SW 1271 (cell line): ENCODE results near the gene PTPRU.

Experiments
- DNase-seq, 2 experiments: peaks; one replicate each; lab custom pipeline; 2025; lab: John Stamatoyannopoulos, UW

Gene PTPRU

GRCh38 chr1:29365906-29366670 is 129.8 kb downstream of the PTPRU start:
- DNase-seq = no peak

- no peak for DNase-seq
Measured at GRCh38 chr1:29368936-29369932, 132.9 kb downstream of the PTPRU start.

DNA sequence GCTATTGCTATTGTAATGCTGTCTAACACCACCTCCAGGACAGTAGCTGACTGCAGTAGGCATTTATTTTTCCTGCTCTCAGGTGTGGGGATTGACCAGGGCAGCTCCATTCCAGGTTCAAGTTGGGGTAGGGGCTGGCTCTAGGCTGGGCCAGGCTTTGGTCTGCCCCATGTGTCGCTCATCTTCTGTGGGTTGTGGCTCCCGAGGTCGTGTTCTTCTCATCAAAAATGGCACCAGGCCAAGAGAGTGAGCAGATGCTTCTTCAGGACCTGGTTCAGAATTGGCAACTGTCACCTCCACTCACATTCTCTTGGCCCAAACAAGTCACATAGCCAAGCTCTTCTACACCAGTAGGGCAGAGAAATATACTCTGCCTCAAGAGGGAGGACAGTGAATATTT is 133.7 kb downstream of the PTPRU start:
- DNase-seq = no peak

- DNase-seq = no peak
Measured at GRCh38 chr1:29371332-29371731, 135.0 kb downstream of the PTPRU start.

DNA sequence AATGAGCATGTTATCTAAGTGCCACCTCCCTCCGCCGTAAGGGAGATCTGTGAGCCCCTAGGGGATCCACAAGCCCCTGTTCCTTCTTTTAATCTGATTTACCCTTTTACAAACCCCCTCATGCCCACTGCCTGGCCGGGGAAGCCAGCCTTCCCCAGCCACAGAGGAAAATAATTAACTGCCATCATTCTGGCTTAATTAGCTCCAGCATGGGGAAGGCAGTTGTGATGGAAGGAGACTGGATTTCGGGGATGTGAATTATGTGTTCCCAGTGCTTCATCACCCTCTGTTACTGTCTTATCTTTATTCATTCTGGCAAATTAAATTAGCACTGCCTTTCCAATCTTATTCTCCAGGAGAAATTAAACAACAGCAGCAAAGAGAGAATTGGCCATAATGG is 135.8 kb downstream of the PTPRU start:
- DNase-seq = no peak
